Measurements from ENCODE around the gene RIPOR3.
"Not testable (repeated sequence)": the region's sequence is repeated elsewhere in the genome, so short reads cannot be mapped to it uniquely, and the experiment has no call there.

Gene RIPOR3

DNA sequence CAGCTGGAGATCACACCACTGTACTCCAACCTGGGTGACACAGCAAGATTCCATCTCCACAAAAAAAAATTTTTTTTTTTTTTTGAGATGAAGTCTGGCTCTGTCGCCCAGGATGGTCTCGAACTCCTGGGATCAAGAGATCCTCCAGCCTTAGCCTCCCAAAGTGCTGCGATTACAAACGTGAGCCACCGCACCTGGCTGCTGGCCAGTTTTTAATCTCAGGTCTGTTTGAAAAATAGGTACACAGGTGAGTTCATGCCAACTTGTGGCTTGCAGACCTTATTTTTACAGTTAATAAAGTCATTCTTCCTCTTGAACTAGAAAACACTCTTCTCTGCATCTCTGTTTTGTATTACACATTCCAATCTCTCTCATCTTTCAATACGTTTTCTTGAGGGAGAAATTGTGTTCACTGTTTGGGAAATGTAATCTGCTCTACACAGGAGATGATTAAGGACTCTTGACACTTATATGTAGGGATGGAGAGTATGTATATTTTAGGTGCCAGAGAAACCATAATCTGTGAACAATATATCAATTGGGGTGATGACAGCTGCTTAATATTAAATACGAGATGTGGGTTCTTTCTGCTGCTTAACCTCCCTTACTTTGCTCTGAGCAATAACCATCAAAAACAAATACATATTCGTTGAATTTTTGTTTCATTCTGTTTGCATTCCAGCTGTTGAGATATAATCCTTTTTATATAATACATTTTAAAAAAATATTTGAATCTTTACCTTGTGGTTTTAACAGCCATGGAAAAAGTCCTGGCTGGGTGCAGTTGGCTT, 17.7 kb upstream of the RIPOR3 start:
- FAIRE-seq (no peak), DNase-seq (ENCODE audit: insufficient read length, low spot score) (no peak)
- TF ChIP-seq, protein P1, sequence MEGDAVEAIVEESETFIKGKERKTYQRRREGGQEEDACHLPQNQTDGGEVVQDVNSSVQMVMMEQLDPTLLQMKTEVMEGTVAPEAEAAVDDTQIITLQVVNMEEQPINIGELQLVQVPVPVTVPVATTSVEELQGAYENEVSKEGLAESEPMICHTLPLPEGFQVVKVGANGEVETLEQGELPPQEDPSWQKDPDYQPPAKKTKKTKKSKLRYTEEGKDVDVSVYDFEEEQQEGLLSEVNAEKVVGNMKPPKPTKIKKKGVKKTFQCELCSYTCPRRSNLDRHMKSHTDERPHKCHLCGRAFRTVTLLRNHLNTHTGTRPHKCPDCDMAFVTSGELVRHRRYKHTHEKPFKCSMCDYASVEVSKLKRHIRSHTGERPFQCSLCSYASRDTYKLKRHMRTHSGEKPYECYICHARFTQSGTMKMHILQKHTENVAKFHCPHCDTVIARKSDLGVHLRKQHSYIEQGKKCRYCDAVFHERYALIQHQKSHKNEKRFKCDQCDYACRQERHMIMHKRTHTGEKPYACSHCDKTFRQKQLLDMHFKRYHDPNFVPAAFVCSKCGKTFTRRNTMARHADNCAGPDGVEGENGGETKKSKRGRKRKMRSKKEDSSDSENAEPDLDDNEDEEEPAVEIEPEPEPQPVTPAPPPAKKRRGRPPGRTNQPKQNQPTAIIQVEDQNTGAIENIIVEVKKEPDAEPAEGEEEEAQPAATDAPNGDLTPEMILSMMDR (IDR thresholded peaks at IDR 0.05; ENCODE audit: insufficient read depth, missing control alignments), result no peak

DNA sequence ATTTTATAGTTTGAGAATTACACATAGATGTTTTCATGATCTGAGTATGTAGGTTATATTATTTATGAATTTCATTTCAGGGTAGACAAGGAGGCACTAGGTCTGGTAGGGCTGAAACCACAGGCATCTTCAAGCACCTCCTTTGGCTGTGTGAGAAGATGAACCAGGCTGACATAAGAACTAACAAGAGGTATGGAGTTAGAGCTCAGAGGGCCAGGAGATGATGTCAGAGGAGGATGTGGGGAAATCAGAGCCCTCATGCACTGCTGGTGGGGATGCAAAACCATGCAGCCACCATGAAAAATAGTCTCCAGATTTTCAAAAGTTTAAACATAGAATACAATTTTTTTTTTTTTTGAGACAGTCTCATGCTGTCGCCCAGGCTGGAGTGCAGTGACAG, 13.6 kb upstream of the RIPOR3 start:
- DNase-seq (ENCODE audit: insufficient read length, low spot score) (no peak), FAIRE-seq (no peak)
- TF ChIP-seq, protein P1 (IDR thresholded peaks at IDR 0.05; ENCODE audit: insufficient read depth, missing control alignments), result no peak

DNA sequence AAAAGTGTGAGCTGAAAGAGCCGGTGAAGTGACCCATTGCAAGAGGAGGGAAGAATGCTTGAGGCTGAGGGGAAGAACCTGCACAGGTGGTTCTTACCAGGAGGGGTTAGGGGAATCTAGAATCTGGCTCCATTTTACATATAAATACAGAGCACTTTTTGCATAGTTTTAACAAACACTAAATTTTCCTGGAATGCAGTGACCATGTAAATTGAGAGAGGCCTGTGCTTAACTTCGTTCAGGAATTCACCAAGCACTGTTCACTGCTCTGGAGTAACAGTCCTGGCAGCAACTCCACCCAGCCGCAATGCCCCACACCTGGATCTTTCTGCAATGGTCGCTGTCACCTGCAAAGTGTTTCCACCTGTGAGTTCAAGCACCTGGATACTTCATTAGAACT, 13.2 kb upstream of the RIPOR3 start:
- DNase-seq (ENCODE audit: insufficient read length, low spot score) (no peak), FAIRE-seq (no peak)
- TF ChIP-seq, protein P1 (IDR thresholded peaks at IDR 0.05; ENCODE audit: insufficient read depth, missing control alignments), result no peak

DNA sequence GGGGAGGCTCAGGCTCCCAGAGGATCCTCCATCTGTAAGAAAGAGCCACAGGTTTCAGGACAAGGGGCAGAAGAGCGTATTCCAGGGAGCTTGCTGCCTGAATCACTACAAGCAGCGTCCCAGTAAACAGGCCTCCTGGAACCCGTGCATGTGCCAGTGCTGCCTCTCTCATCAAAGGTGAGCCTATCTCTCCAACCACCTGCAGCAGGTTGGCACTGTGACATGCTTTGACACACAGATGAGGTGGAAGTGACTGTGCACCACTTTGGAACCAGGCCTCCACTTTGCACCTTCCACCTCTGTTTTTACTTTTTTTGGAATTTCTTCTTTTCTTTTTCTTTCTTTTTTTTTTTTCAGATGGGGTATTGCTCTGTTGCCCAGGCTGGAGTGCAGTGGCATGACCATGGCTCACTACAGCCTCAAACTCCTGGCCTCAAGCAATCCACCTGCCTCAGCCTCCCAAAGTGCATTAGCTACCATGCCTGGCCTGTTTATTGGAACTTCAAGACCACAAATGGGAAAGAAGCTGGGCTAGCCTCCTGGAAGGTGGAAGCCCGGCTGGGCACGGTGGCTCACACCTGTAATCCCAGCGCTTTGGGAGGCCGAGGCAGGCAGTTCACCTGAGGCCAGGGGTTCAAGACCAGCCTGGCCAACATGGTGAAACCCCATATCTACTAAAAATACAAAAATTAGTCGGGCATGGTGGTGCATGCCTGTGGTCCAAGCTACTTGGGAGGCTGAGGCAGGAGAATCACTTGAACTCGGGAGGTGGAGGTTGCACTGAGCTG, 12.5 kb upstream of the RIPOR3 start:
- FAIRE-seq, result not testable (repeated sequence)

DNA sequence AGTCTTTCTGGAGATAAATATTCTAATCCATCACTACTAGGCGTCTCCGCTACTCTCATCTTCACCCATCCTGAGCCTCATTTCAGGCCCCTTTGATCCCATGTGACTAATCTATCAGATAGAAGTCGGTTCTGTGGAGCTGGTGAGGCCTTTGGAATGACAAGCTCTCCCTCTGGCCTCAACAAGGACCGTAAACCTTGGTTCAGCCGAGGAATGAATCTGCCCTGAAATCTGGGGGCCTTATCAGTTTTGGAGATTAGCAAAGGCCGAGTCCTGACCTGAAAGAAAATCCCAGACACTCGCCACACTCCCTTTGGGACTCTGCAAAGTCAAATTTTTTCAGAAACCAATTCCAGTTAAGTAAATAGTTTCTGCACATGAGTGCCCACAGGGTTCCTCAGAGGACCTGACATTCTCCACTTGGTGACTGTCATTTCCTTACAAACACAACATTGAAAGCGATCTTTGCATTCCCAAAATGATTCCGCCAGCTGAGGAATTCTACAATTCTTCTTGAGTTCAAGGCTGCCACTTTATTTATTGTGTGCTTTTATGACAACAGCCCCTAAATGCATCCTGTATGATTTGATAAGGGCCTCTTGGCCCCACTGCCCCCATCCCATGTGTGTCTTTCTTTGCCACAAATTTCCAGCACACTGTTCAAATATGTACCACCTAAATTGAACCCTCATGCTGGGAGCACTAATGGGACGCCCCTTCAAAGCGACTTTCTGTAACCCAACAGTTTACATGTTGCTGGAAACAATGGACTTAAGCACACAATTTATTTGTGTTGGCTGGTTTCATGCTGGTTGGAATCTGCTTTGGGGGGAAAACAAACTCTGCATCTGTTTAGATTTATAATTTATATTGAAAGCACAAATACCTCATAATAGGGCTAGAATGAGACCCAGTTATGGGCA, 10.0 kb upstream of the RIPOR3 start:
- DNase-seq (ENCODE audit: insufficient read length, low spot score), result no peak
- TF ChIP-seq, protein P1 (IDR thresholded peaks at IDR 0.05; ENCODE audit: insufficient read depth, missing control alignments), result no peak
- FAIRE-seq, result no peak

More for the DNA sequence above, 12.5 kb upstream of the RIPOR3 start:
- DNase-seq (ENCODE audit: insufficient read length, low spot score), result not testable (repeated sequence)

GRCh38 chr20:50699688-50700087, 8.3 kb upstream of the RIPOR3 start:
- DNase-seq (ENCODE audit: insufficient read length, low spot score), result no peak
- TF ChIP-seq, protein P1 (IDR thresholded peaks at IDR 0.05; ENCODE audit: insufficient read depth, missing control alignments), result no peak
- no peak for FAIRE-seq

DNA sequence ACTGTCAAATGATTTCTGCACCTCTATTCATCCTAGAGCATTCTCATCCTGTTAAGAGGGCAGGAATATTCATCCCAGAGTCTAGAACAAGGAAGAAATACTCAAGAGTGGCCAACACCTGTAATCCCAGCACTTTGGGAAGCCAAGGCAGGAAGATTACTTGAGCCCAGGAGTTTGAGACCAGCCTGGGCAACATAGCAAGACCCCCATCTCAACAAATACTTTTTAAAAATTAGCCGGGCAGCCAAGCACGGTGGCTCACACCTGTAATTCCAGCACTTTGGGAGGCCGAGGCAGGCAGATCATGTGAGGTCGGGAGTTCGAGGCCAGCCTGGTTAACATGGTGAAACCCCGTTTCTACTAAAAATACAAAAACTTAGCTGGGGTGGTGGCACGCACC, 6.9 kb upstream of the RIPOR3 start:
- not testable (repeated sequence) for FAIRE-seq; DNase-seq (ENCODE audit: insufficient read length, low spot score)
